Caco-2 (cell line): ENCODE measurements around the gene CBX2. TPM values are rescaled to one million over a fixed set of nuclear protein-coding genes. Genes with fewer than 3 reads are reported as not detected.
A peak's percentile ranks its signal among the peaks of the same experiment; 100 is the strongest.

Source experiments
- BruUV-seq: library from RNA; stranded (reverse); fragments of 400-500 nt; replicated peaks from 2 replicates; lab custom pipeline; 2021; lab: Mats Ljungman, UMichigan
- CTCF ChIA-PET: fragments of 300-600 bp; sonication (Branson Sonifier 250); formaldehyde crosslinking; loops from one replicate; lab custom pipeline; 2022; ENCODE audit warnings: antibody characterized with exemption; lab: Charles Lee
- POLR2A ChIA-PET: fragments of 300-600 bp; sonication (Branson Sonifier 250); formaldehyde crosslinking; loops from one replicate; lab custom pipeline; 2022; ENCODE audit warnings: antibody characterized with exemption; lab: Charles Lee
- DNase-seq, 2 experiments: peaks; one replicate each; pipeline versions ENCODE4 v3.0.0 to v3.0.0-alpha.2; 2020 to 2022
- H3K27me3 ChIP-seq: replicated peaks from 2 replicates; pipeline ENCODE4 v1.6.0; 2011; ENCODE audit warnings: low read length; ENCODE audit not compliant: control insufficient read depth, insufficient read depth
- H3K36me3 ChIP-seq: 2 replicates; pipeline ENCODE4 v1.5.1; 2011; ENCODE audit warnings: low read length; ENCODE audit not compliant: control insufficient read depth, insufficient read depth
- H3K4me1 ChIP-seq: fragments of 250-450 bp; sonication (Bioruptor Pico); 2 replicates; pipeline ENCODE4 v1.5.1; 2020; ENCODE audit warnings: mild to moderate bottlenecking
- H3K4me3 ChIP-seq: 2 replicates; pipeline ENCODE4 v1.5.1; 2011; ENCODE audit warnings: low read depth, mild to moderate bottlenecking, control low read depth, low read length
- H3K9me3 ChIP-seq: fragments of 250-450 bp; sonication (Bioruptor Pico); 2 replicates; pipeline ENCODE4 v1.5.1; 2020; ENCODE audit warnings: mild to moderate bottlenecking, moderate library complexity
- H3K27ac Mint-ChIP-seq: one replicate; pipeline ENCODE4 v1.8.0; 2022; ENCODE audit warnings: mixed read lengths; ENCODE audit not compliant: unreplicated experiment
- H3K27me3 Mint-ChIP-seq: one replicate; pipeline ENCODE4 v1.8.0; 2022; ENCODE audit warnings: mixed read lengths; ENCODE audit not compliant: insufficient read depth, unreplicated experiment
- H3K36me3 Mint-ChIP-seq: one replicate; pipeline ENCODE4 v1.8.0; 2022; ENCODE audit warnings: mild to moderate bottlenecking, mixed read lengths; ENCODE audit not compliant: insufficient read depth, unreplicated experiment
- H3K4me1 Mint-ChIP-seq: one replicate; pipeline ENCODE4 v1.8.0; 2022; ENCODE audit warnings: low read depth, mixed read lengths; ENCODE audit not compliant: unreplicated experiment
- H3K4me3 Mint-ChIP-seq: one replicate; pipeline ENCODE4 v1.8.0; 2022; ENCODE audit warnings: mild to moderate bottlenecking, moderate library complexity, mixed read lengths; ENCODE audit not compliant: unreplicated experiment
- H3K9me3 Mint-ChIP-seq: one replicate; pipeline ENCODE4 v1.8.0; 2022; ENCODE audit warnings: mixed read lengths; ENCODE audit not compliant: unreplicated experiment
- CTCF ChIP-seq, 2 experiments: fragments of 200-600 bp in 1 of 2; IDR thresholded peaks; 1 replicate in 1 of 2; 2 replicates in 1 of 2; pipeline versions ENCODE4 v1.5.1 to v1.8.0; 2011 to 2022; ENCODE audit warnings: antibody characterized with exemption in 1 of 2, control low read depth in 1 of 2, inconsistent platforms in 1 of 2, low read depth in 1 of 2, low read length in 1 of 2, mild to moderate bottlenecking in 1 of 2, moderate library complexity in 1 of 2; ENCODE audit not compliant: insufficient read depth in 1 of 2, severe bottlenecking in 1 of 2, unreplicated experiment in 1 of 2
- intact Hi-C: fragments of 100-400 bp; cut with micrococcal nuclease; formaldehyde crosslinking; loops from one replicate; pipeline ENCODE4 v1.10.0; 2022; ENCODE audit not compliant: unreplicated experiment
- total RNA-seq: library from RNA; stranded (reverse); gene quantifications from 2 replicates; pipeline ENCODE4 v1.2.3, GENCODE V29; 2022

The CBX2 gene
- total RNA-seq, 1 experiment from 2014 or later: 52.8 TPM

GRCh38 chr17:79730769-79731483 is 47.0 kb upstream of the CBX2 start, which contains the start of gene ENPP7:
TSS of gene ENPP7 (plus strand) at chr17:79730943. CDS start at chr17:79731140, 197 bp downstream.
- no TSS peak for BruUV-seq
- Histone ChIP-seq H3K4me1 (peaks cover 4% of the 10 kb centered on the region; the same call in 1 of the 2 replicates), H3K27me3 (no peaks in the 10 kb centered on the region), H3K36me3 (no peaks in the 10 kb centered on the region), H3K4me3 (no peak within 1 kb of the TSS), H3K9me3 (no peaks in the 10 kb centered on the region)
- intact Hi-C loops: no loop called here
- Mint-ChIP-seq H3K27me3 (no peaks in the 10 kb centered on the region), H3K9me3 (no peaks in the 10 kb centered on the region), H3K27ac (peak within 1 kb of the TSS; percentile 58), H3K4me1 (peaks cover 12% of the 10 kb centered on the region), H3K4me3 (no peak within 1 kb of the TSS), H3K36me3 (no peaks in the 10 kb centered on the region)
- ChIA-PET CTCF (no interaction called here), POLR2A (no interaction called here)
- TF ChIP-seq CTCF (IDR thresholded peaks at IDR 0.05; ENCODE audit: insufficient read depth in 1 of 2, low read depth in 1 of 2, low read length in 1 of 2, severe bottlenecking in 1 of 2, unreplicated experiment in 1 of 2): no peak
- peak in 1 of 2 experiments; percentile 54 for DNase-seq

- intact Hi-C loops: no loop called here
- TF ChIP-seq CTCF (IDR thresholded peaks at IDR 0.05; ENCODE audit: insufficient read depth in 1 of 2, low read depth in 1 of 2, low read length in 1 of 2, severe bottlenecking in 1 of 2, unreplicated experiment in 1 of 2): no peak
- no peak overlapping the region for H3K4me3 Mint-ChIP-seq
- peaks cover 12% of the 10 kb centered on the region for H3K4me1 Mint-ChIP-seq
- H3K27me3 Mint-ChIP-seq: no peaks in the 10 kb centered on the region
- BruUV-seq: no TSS peak
- Histone ChIP-seq H3K4me3 (no peak overlapping the region), H3K9me3 (no peaks in the 10 kb centered on the region), H3K4me1 (peaks cover 4% of the 10 kb centered on the region; the same call in 1 of the 2 replicates), H3K36me3 (no peaks in the 10 kb centered on the region), H3K27me3 (no peaks in the 10 kb centered on the region)
- no peak for DNase-seq
- no peaks in the 10 kb centered on the region for H3K36me3 Mint-ChIP-seq
- ChIA-PET CTCF (interaction anchor here (0.6 to 1.4 kb wide), 3 partner anchors 10 to 43 kb away, joined by 4 to 11 read pairs (median 5); no protein-coding TSS in a partner anchor), POLR2A (no interaction called here)
- no peaks in the 10 kb centered on the region for H3K9me3 Mint-ChIP-seq
- H3K27ac Mint-ChIP-seq: no peak overlapping the region
These were observed 45.7 kb upstream of the CBX2 start for GRCh38 chr17:79732254-79732653.

GRCh38 chr17:79732804-79733691 is 44.9 kb upstream of the CBX2 start:
- CTCF ChIA-PET: interaction anchor here (1.4 kb wide), 2 partner anchors 9 to 10 kb away, joined by 4 to 11 read pairs; no protein-coding TSS in a partner anchor
- H3K4me3 ChIP-seq: no peak overlapping the region
- peaks cover 4% of the 10 kb centered on the region; the same call in 1 of the 2 replicates for H3K4me1 ChIP-seq
- intact Hi-C loops: no loop called here
- no peak for DNase-seq
- no peaks in the 10 kb centered on the region for H3K27me3 ChIP-seq
- no peaks in the 10 kb centered on the region for H3K9me3 ChIP-seq
- no peak overlapping the region for H3K27ac Mint-ChIP-seq
- H3K27me3 Mint-ChIP-seq: no peaks in the 10 kb centered on the region
- H3K4me1 Mint-ChIP-seq: peaks cover 12% of the 10 kb centered on the region
- H3K4me3 Mint-ChIP-seq: no peak overlapping the region
- no peaks in the 10 kb centered on the region for H3K36me3 Mint-ChIP-seq
- no peak for TF ChIP-seq CTCF (IDR thresholded peaks at IDR 0.05; ENCODE audit: insufficient read depth in 1 of 2, low read depth in 1 of 2, low read length in 1 of 2, severe bottlenecking in 1 of 2, unreplicated experiment in 1 of 2)
- H3K36me3 ChIP-seq: no peaks in the 10 kb centered on the region
- no peaks in the 10 kb centered on the region for H3K9me3 Mint-ChIP-seq
- no TSS peak for BruUV-seq
- POLR2A ChIA-PET: no interaction called here
